VCaP (cell line): Measurements from ENCODE around the gene ULK2.

Experiments used
- H3K27ac ChIP-seq: fragments of 450-650 bp; 2 replicates; pipeline ENCODE4 v1.5.1; 2017
- TF ChIP-seq, protein P1 (sequence below): fragments of 450-650 bp; conservative IDR thresholded peaks from 2 replicates; pipeline ENCODE4 v1.5.1; 2017; ENCODE audit warnings: mild to moderate bottlenecking, moderate library complexity

The ULK2 gene

DNA sequence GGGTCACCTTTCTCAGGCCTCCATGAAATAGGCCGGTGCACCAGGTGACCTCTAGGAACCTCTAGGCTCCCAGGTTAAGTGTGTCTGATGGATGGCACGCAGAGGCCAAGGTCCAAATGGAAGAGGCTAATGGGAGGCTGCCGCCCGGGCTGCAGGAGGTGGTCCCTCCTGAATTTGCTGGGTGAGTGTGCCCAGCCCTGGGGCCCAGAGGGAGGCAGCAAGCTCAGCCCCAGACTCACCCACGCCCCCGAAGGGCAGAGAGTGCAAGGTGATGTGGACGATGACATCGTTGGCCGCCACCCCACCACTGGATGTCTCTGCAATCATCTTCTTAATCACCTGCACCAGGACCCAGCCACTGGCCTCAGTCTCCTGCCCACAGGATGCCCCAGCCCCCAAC is 129.0 kb downstream of the ULK2 start:
- no peak overlapping the region for H3K27ac ChIP-seq

DNA sequence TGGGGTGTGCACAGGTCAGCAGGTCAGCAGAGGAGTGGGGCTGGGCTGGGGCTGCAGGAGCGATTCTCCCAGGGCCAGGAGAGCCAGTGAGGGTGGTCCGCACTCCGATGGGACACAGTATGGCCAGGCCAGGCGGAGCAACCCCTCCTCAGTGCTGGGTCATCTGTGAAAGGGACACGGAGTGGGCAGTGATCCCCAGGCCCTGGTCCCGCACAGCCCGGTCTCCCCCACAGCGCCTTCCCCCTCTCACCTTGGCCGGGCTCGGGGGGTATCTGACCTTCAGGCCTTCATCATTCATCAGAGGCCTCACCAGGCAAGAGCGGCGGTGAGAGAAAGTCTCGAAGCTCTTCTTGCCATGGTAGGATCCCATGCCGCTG is 129.7 kb downstream of the ULK2 start:
- no peak overlapping the region for H3K27ac ChIP-seq
- TF ChIP-seq, protein P1, sequence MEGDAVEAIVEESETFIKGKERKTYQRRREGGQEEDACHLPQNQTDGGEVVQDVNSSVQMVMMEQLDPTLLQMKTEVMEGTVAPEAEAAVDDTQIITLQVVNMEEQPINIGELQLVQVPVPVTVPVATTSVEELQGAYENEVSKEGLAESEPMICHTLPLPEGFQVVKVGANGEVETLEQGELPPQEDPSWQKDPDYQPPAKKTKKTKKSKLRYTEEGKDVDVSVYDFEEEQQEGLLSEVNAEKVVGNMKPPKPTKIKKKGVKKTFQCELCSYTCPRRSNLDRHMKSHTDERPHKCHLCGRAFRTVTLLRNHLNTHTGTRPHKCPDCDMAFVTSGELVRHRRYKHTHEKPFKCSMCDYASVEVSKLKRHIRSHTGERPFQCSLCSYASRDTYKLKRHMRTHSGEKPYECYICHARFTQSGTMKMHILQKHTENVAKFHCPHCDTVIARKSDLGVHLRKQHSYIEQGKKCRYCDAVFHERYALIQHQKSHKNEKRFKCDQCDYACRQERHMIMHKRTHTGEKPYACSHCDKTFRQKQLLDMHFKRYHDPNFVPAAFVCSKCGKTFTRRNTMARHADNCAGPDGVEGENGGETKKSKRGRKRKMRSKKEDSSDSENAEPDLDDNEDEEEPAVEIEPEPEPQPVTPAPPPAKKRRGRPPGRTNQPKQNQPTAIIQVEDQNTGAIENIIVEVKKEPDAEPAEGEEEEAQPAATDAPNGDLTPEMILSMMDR, result no peak

More for the DNA sequence above, 129.0 kb downstream of the ULK2 start:
- TF ChIP-seq, protein P1, result no peak

DNA sequence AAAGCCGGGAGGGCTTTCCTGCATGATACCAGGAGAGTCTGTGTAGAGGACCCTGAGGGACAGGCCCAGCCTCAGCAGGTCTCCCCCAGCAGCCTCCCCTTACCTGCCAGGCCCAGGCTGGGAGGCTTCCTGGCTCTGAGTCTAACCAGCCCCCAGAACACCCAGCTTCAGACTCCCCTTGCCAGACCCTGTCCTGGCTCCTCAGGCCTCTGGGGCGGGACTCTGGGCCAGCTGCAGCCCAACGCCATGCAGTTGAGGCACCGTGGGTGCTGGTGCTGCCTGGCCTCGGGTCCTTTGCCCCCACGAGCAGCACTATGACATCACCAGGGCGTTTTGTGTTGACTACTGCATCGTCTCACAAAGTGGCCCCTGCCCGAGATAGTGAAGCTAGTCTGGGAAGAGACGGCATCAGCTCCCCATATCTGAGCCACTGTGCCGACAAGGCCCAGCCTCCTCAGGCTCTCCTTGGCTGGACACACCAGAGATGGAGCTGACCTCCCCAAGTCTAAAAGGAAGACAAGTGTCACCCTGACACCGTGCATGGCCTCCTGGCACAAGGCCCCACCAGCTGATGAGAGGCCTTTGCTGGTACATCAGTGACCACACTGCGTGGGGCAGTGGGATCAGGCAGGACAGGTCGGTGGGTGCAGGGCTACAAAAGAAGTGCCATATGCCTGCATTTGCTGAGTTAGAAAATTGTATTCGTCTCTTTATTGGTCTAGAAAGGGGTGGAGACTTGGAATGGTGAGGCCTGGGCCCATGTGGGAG is 130.2 kb downstream of the ULK2 start:
- no peak overlapping the region for H3K27ac ChIP-seq
- TF ChIP-seq, protein P1, result no peak

DNA sequence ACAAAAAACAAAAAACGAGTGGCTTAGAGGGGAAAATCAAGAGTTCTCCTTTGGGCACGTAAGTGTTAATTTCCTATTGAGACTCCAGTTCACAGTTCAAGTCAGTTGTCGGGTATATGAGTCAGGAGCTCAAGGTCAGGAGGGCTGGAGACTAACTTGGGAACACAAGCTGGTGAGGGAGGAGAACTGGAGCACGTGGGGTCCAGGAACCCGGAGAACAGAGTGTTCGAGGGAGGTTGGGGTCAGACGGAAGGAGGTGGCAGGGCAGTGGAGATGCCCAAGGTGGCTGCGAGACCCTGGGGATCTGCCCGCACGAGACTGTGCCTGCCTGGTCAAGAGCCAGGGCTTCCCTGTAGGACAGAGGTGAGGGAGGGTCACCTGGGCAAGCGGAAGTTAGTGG is 131.7 kb downstream of the ULK2 start:
- TF ChIP-seq, protein P1, result no peak
- H3K27ac ChIP-seq, result no peak overlapping the region

DNA sequence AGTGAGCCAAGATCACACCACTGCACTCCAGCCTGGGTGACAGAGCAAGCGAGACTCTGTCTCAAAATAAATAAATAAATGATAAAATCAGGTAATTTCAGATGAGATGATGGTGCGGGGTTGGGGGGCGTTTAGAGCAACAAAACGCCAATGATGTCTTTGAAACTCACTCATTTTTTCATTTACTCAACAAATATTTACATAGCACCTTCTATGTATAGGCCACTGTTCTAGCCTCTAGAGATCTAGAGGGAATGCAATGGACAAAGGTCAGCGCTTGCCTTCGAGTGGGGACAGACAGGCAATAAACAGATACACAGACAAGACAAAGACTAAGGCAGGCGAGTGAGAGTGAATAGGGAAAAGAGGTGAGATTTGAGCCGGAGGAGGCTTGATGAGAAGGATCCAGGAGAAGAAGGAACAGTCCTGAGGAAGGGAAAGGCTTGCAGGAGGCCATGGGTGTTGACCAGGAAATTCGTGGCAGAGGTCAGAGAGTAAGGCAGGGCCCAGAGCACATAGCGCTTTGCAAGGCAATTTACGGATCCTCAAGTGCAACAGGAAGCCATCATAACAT is 133.7 kb downstream of the ULK2 start:
- TF ChIP-seq, protein P1, result no peak
- no peak overlapping the region for H3K27ac ChIP-seq

DNA sequence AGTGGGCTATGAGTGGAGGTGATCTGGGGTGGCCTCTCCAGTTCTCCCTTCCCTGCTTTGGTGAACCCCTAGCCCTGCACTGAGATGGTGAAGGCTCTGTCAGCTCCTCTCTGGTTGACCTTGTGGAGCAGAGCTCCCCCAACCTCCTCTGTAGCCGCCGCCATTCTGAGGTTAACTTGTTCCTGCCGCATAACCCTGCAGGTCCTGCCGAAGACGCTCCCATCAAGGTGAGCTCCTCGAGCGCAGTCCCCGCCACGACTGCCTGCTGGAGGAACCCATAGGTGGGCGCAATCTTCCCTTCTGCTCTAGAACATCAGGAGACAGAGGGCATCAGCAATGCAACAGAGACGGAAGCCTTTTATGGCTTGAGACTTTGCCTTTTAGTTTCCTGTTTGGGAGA is 136.1 kb downstream of the ULK2 start:
- TF ChIP-seq, protein P1, result no peak
- no peak overlapping the region for H3K27ac ChIP-seq

DNA sequence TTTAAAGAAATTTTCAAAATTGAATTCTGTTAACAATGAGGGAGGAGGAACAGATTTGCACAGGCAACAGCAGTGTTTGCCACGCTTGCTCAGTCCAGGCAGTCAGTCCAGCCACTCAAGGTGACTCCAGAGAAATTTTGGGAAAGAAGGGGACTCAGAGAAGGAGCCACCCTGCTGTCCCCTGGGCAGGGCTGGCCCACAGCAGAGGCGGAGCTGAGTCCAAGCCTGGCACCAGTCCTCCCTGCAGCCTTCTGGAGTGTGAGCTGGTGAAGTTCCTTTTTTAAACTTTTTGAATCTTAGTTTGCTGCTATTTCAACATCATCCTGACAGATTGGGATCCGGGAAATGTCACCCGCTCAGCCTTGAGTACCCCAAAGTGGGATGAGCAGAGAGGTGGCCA is 136.9 kb downstream of the ULK2 start:
- TF ChIP-seq, protein P1, result no peak
- no peak overlapping the region for H3K27ac ChIP-seq
